Karpas-422 (cell line): ENCODE measurements around the gene CSRP2. TPM values are rescaled to one million over a fixed set of nuclear protein-coding genes. Genes with fewer than 3 reads are reported as not detected.

Experiments used
- DNase-seq: peaks from one replicate; pipeline ENCODE4 v3.0.0-alpha.2; 2015
- H2AFZ ChIP-seq: fragments of 200-600 bp; sonication (generic); 2 replicates; pipeline ENCODE4 v1.6.1; 2014; ENCODE audit warnings: antibody characterized with exemption, low read length, mixed read lengths
- H3K27ac ChIP-seq: fragments of 200-600 bp; sonication (generic); 2 replicates; pipeline ENCODE4 v1.5.1; 2014; ENCODE audit warnings: mild to moderate bottlenecking, low read length, moderate library complexity
- H3K27me3 ChIP-seq: fragments of 200-600 bp; sonication (generic); 2 replicates; pipeline ENCODE4 v1.6.1; 2014; ENCODE audit warnings: low read length, mixed read lengths
- H3K36me3 ChIP-seq: fragments of 200-600 bp; sonication (generic); 2 replicates; pipeline ENCODE4 v1.6.1; 2014; ENCODE audit warnings: low read length, mixed read lengths; ENCODE audit not compliant: insufficient read depth
- H3K4me1 ChIP-seq: fragments of 200-600 bp; sonication (generic); 2 replicates; pipeline ENCODE4 v1.6.1; 2014; ENCODE audit warnings: mild to moderate bottlenecking, low read length, mixed read lengths
- H3K4me2 ChIP-seq: fragments of 200-600 bp; sonication (generic); 2 replicates; pipeline ENCODE4 v1.6.1; 2014; ENCODE audit warnings: low read length, low read depth, mild to moderate bottlenecking; ENCODE audit not compliant: poor library complexity, severe bottlenecking
- H3K4me3 ChIP-seq: fragments of 200-600 bp; sonication (generic); 2 replicates; pipeline ENCODE4 v1.5.1; 2014; ENCODE audit warnings: mild to moderate bottlenecking, antibody characterized with exemption, low read length, mixed read lengths
- H3K79me2 ChIP-seq: fragments of 200-600 bp; sonication (generic); 2 replicates; pipeline ENCODE4 v1.6.1; 2014; ENCODE audit warnings: mild to moderate bottlenecking, low read length, mixed read lengths
- H3K9ac ChIP-seq: fragments of 200-600 bp; sonication (generic); 2 replicates; pipeline ENCODE4 v1.6.0; 2014; ENCODE audit warnings: low read length
- H3K9me2 ChIP-seq: fragments of 200-600 bp; sonication (generic), shearing (Covaris generic); replicated peaks from 2 replicates; pipeline ENCODE4 v1.6.0; 2014; ENCODE audit warnings: mild to moderate bottlenecking, low read length, moderate library complexity; ENCODE audit not compliant: insufficient read depth
- H3K9me3 ChIP-seq: fragments of 300-700, 200-600 bp; sonication (generic); 2 replicates; pipeline ENCODE4 v1.6.1; 2014; ENCODE audit warnings: low read length, mixed read lengths
- H4K20me1 ChIP-seq: fragments of 200-600 bp; sonication (generic); 2 replicates; pipeline ENCODE4 v1.6.1; 2014; ENCODE audit warnings: mild to moderate bottlenecking, antibody characterized with exemption, low read length, low read depth; ENCODE audit not compliant: insufficient read depth
- total RNA-seq: library from RNA; depleted of rRNA; stranded (reverse); fragments of >200 nt; shearing (Covaris generic); gene quantifications from 2 replicates; pipeline ENCODE4 v1.2.3, GENCODE V29; 2014; ENCODE audit warnings: low replicate concordance

CSRP2 gene
- total RNA-seq, 1 experiment from 2014 or later: not detected

DNA sequence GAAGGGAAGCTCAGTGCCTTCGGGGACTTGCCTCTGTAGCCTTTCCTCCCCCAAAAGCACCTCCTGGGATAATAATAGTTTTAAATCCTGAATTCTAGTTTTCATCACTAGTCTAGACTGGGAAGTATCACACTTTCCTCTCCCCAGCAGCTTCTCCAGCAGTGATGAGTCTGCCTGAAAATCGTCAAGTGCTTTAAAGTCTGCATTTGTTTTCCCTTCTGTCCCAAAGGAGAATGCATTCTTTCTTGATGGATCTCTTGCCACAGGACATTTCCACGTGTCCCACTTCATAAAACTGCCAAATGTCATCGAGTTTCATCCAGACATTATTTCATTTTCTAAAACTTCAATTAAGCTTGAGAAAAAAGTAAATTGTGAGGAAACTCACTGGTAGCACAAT, 15.0 kb downstream of the CSRP2 start:
- Histone ChIP-seq H2AFZ (no peak overlapping the region), H3K4me1 (no peaks in the 10 kb centered on the region), H3K36me3 (no peaks in the 10 kb centered on the region), H3K27ac (no peak overlapping the region), H3K9me2 (no peaks in the 10 kb centered on the region), H3K79me2 (no peaks in the 10 kb centered on the region), H3K4me3 (no peak overlapping the region), H4K20me1 (no peaks in the 10 kb centered on the region), H3K27me3 (no peaks in the 10 kb centered on the region), H3K9ac (no peak overlapping the region), H3K9me3 (no peaks in the 10 kb centered on the region), H3K4me2 (no peak overlapping the region)
- DNase-seq: no peak

DNA sequence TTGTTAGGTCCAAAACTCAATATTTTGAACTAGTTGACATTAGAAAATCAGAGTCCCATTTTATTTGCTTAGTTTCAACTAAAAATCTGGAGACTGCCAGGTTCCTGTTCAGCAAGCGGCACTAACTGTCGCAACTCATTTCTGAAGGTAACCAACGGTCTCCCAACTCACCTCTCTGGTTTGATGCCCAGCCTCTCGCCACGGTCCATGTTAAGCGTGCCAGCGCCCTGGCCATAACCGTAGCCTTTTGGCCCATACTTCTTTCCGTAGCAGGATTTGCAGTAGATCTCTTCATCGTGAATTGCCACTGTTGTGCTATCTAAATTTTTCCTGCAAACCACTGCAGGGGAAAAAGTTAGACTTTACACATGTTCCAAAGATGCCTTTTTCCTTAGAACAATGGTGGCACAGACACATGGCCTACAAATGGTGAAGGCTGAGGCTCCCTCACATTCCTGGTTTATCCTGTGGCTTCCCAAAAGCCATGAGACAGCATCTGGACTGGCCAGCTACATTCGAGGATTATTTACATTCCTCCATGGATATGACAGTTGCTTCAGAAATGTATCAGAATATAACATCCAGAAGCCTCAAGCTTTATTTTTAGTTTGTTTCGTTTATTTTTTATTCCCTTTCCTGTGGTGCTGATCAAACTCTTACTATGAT, 15.7 kb downstream of the CSRP2 start:
- Histone ChIP-seq H3K27ac (no peak overlapping the region), H2AFZ (no peak overlapping the region), H4K20me1 (no peaks in the 10 kb centered on the region), H3K9ac (no peak overlapping the region), H3K4me1 (no peaks in the 10 kb centered on the region), H3K4me2 (no peak overlapping the region), H3K79me2 (no peaks in the 10 kb centered on the region), H3K36me3 (no peaks in the 10 kb centered on the region), H3K27me3 (no peaks in the 10 kb centered on the region), H3K9me3 (no peaks in the 10 kb centered on the region), H3K4me3 (no peak overlapping the region), H3K9me2 (no peaks in the 10 kb centered on the region)
- DNase-seq: no peak

DNA sequence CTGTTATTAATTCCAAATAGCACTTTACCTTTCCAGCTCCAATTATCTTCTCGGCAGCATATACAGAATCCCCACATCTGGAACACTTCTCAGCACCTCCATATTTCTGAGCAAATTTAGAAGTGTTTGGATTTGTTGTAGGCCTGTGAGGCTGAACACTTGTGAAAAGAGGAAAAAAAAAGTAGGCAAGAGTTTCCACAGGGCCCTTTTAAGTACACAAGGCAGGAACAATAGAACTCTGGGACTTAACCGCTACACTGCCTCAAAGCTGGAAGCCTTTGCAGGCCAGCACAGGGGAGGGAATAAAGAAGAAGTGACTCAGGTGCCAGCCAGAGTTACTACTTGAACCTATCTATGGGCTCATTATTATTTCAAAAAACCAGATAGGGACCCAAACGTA, 18.6 kb downstream of the CSRP2 start:
- Histone ChIP-seq H3K9ac (no peak overlapping the region), H2AFZ (no peak overlapping the region), H3K36me3 (no peaks in the 10 kb centered on the region), H3K9me2 (no peaks in the 10 kb centered on the region), H3K4me1 (no peaks in the 10 kb centered on the region), H3K9me3 (no peaks in the 10 kb centered on the region), H3K27me3 (no peaks in the 10 kb centered on the region), H3K4me2 (no peak overlapping the region), H3K79me2 (no peaks in the 10 kb centered on the region), H3K4me3 (no peak overlapping the region), H3K27ac (no peak overlapping the region), H4K20me1 (no peaks in the 10 kb centered on the region)
- DNase-seq: no peak

DNA sequence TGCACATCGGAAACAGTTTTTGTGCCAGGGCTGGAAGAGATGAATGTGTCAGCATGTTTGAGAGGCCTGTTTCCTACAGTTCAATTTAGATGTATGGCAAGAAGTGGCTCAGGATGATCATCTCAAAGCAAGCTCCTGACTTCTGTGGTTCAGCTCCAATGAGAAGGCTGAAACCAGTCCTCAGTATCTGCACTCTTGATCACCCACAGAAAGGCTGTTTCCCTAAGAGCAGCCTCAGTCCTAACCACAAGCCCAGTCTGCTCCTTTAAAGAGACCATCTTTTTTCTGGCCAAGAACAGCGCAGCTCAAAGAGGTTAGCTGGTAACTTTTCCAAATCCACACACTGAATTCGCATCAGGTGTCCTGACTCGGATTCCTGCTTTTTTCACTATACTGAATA, 19.2 kb downstream of the CSRP2 start:
- H3K9me2 ChIP-seq: no peaks in the 10 kb centered on the region
- H3K36me3 ChIP-seq: no peaks in the 10 kb centered on the region
- no peaks in the 10 kb centered on the region for H3K4me1 ChIP-seq
- no peak overlapping the region for H3K4me3 ChIP-seq
- H3K9ac ChIP-seq: no peak overlapping the region
- no peaks in the 10 kb centered on the region for H4K20me1 ChIP-seq
- H3K9me3 ChIP-seq: no peaks in the 10 kb centered on the region
- no peak for DNase-seq
- H2AFZ ChIP-seq: no peak overlapping the region
- no peaks in the 10 kb centered on the region for H3K27me3 ChIP-seq
- H3K27ac ChIP-seq: no peak overlapping the region
- no peak overlapping the region for H3K4me2 ChIP-seq
- no peaks in the 10 kb centered on the region for H3K79me2 ChIP-seq

DNA sequence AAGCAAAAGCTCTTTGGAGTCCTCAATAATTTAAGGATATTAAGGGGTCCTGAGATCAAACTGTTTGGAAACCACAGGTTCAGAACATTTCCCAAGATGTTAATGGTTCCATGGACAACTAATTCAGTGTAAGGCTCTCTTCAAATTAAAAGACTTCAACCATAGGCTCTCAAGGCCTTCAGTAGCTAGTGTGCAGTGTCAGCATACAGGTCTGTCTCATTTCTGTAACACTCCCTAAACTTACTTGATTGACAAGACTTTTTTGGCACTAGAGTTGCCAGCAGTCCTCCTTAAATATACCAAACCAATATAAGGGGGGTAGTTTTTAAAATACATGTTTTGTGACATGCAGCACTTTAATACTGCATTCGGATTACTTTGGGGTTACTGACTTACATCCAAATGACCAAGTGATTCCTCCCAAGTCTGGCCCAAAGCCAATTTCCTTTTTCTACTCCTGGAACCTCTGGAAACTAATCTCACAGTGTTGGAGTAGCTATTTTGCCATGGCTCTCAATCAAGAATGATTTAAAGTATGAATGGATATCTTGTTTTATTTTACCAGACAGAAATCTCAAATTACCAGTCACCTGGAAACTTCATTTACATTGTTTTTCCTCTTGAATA, 22.7 kb downstream of the CSRP2 start:
- Histone ChIP-seq H3K27me3 (no peaks in the 10 kb centered on the region), H3K9me3 (no peaks in the 10 kb centered on the region), H2AFZ (no peak overlapping the region), H4K20me1 (no peaks in the 10 kb centered on the region), H3K9me2 (no peaks in the 10 kb centered on the region), H3K9ac (no peak overlapping the region), H3K4me2 (no peak overlapping the region), H3K36me3 (no peaks in the 10 kb centered on the region), H3K79me2 (no peaks in the 10 kb centered on the region), H3K27ac (no peak overlapping the region), H3K4me3 (no peak overlapping the region), H3K4me1 (no peaks in the 10 kb centered on the region)
- DNase-seq: no peak

DNA sequence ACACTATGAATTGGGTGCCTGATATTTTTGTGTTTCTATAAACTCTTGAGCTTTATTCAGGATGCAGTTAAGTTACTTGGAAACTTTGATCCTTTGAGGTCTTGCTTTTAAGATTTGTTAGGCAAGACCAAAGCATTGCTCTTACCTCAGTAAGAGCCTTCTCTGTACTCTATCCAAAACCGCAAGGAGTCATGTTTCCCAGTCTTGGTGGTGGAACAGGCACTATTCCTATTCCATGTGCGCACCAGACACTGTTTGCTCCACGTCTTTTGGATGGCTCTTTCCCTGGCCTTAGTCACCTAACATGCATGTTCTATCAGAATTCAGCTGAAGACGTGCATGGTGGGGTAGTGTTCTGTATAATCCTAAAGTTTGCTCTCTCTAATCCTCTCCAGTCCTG, 23.5 kb downstream of the CSRP2 start:
- Histone ChIP-seq H3K9ac (no peak overlapping the region), H3K27me3 (no peaks in the 10 kb centered on the region), H2AFZ (no peak overlapping the region), H3K4me2 (no peak overlapping the region), H3K79me2 (no peaks in the 10 kb centered on the region), H3K27ac (no peak overlapping the region), H4K20me1 (no peaks in the 10 kb centered on the region), H3K9me3 (no peaks in the 10 kb centered on the region), H3K9me2 (no peaks in the 10 kb centered on the region), H3K4me1 (no peaks in the 10 kb centered on the region), H3K36me3 (no peaks in the 10 kb centered on the region), H3K4me3 (no peak overlapping the region)
- no peak for DNase-seq

DNA sequence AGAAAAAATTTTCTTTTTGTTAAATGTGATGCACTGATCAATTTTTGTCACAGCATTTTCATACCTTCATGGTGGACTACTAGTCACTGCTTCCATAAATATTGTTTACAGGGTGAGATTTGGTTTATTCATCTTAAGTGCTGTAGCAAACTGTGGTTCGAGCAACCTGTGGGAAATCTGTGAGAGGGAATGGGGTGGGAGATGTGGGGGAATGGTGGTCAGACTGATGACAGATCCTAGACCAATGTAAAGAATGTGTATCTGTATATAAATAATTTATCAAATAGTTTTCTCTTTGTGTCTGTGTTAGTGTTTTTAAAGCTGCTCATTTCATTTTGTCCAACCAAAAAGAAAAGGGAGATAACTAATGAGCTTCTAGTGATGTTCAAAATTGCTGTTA, 26.7 kb downstream of the CSRP2 start:
- Histone ChIP-seq H4K20me1 (no peaks in the 10 kb centered on the region), H3K4me3 (no peak overlapping the region), H3K36me3 (no peaks in the 10 kb centered on the region), H3K27me3 (no peaks in the 10 kb centered on the region), H3K9ac (no peak overlapping the region), H3K4me2 (no peak overlapping the region), H3K27ac (no peak overlapping the region), H3K79me2 (no peaks in the 10 kb centered on the region), H3K9me2 (no peaks in the 10 kb centered on the region), H3K9me3 (no peaks in the 10 kb centered on the region), H3K4me1 (no peaks in the 10 kb centered on the region), H2AFZ (no peak overlapping the region)
- DNase-seq: no peak

DNA sequence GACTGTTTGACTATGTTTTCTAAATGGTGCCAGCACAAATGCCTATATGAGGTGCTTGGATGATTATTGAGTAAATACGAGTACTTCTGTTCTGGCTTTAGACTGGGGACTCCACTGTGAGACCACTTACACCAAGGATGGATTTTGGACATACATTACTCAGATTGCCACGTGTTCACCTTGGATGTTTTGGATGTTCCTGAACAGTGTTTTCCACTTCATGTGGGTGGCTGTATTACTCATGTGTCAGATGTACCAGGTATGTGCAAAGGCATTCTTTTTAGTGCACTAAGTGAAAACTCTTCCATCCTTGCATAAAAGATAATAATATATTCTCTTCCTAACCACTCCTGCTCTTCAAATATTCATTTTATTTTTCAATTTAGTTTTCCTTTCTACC, 30.7 kb downstream of the CSRP2 start:
- H3K4me2 ChIP-seq: no peak overlapping the region
- H3K4me3 ChIP-seq: no peak overlapping the region
- no peak overlapping the region for H2AFZ ChIP-seq
- DNase-seq: no peak
- H3K9ac ChIP-seq: no peak overlapping the region
- H3K9me2 ChIP-seq: no peaks in the 10 kb centered on the region
- no peaks in the 10 kb centered on the region for H3K27me3 ChIP-seq
- no peaks in the 10 kb centered on the region for H3K9me3 ChIP-seq
- H3K4me1 ChIP-seq: no peaks in the 10 kb centered on the region
- no peak overlapping the region for H3K27ac ChIP-seq
- H4K20me1 ChIP-seq: no peaks in the 10 kb centered on the region
- no peaks in the 10 kb centered on the region for H3K79me2 ChIP-seq
- no peaks in the 10 kb centered on the region for H3K36me3 ChIP-seq
